Stomach (tissue), 4 donors: ENCODE data around the gene OR4D2.

Experiments
- EP300 ChIP-seq: sonication (generic); formaldehyde crosslinking; IDR thresholded peaks from one replicate; pipeline ENCODE4 v1.6.1; 2017; ENCODE audit warnings: antibody characterized with exemption
- POLR2A ChIP-seq, 4 donors: fragments of 450-650 bp; IDR thresholded peaks; one replicate each; pipeline ENCODE4 v1.6.1; 2016; ENCODE audit warnings: antibody characterized with exemption in 4 of 4, control low read depth in 2 of 4, mild to moderate bottlenecking in 1 of 4, moderate library complexity in 1 of 4
- POLR2AphosphoS5 ChIP-seq, 3 donors: sonication (generic); formaldehyde crosslinking; IDR thresholded peaks; one replicate each; pipeline ENCODE4 v1.6.1; 2016; ENCODE audit warnings: antibody characterized with exemption in 3 of 3
- TF ChIP-seq, protein P1 (sequence below), 7 experiments: fragments of 450-650 bp in 4 of 7; fragments of 200-600 bp in 3 of 7; sonication (generic) in 3 of 7; IDR thresholded peaks; one replicate each; pipeline ENCODE4 v1.5.1; 2016 to 2019; ENCODE audit warnings: antibody characterized with exemption in 7 of 7, control low read depth in 2 of 7, mild to moderate bottlenecking in 1 of 7

DNA sequence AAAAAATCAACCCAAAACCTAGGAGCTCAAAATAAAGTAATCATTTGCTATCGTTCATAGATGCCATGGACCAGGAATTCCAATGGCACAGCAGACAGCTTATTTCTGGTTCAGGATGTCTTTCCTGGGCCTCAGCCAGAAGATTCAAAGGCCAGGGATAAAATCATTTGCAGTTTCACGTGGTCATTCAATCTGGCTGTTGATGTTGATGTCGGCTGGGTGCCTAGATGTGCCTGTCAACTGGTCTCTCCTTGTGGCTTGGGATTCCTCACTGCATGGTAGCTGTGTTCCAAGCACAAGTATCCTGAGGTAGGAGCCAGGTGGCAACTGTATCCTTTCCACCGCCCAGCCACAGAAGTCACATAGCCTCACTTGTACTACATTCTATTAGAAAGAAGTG is 15.0 kb downstream of the OR4D2 start:
- no peak for TF ChIP-seq EP300
- TF ChIP-seq POLR2A (IDR thresholded peaks at IDR 0.05): no peak
- TF ChIP-seq, protein P1, sequence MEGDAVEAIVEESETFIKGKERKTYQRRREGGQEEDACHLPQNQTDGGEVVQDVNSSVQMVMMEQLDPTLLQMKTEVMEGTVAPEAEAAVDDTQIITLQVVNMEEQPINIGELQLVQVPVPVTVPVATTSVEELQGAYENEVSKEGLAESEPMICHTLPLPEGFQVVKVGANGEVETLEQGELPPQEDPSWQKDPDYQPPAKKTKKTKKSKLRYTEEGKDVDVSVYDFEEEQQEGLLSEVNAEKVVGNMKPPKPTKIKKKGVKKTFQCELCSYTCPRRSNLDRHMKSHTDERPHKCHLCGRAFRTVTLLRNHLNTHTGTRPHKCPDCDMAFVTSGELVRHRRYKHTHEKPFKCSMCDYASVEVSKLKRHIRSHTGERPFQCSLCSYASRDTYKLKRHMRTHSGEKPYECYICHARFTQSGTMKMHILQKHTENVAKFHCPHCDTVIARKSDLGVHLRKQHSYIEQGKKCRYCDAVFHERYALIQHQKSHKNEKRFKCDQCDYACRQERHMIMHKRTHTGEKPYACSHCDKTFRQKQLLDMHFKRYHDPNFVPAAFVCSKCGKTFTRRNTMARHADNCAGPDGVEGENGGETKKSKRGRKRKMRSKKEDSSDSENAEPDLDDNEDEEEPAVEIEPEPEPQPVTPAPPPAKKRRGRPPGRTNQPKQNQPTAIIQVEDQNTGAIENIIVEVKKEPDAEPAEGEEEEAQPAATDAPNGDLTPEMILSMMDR (IDR thresholded peaks at IDR 0.05): no peak
- no peak for TF ChIP-seq POLR2AphosphoS5 (IDR thresholded peaks at IDR 0.05)
